Osteoblast (primary cell): ENCODE data around the gene EHBP1. TPM values are rescaled to one million over a fixed set of nuclear protein-coding genes. Genes with fewer than 3 reads are reported as not detected.
"Not testable (repeated sequence)": the region's sequence is repeated elsewhere in the genome, so short reads cannot be mapped to it uniquely, and the experiment has no call there.

Experiments
- DNase-seq: peaks from one replicate; pipeline ENCODE4 v3.0.0; 2011; ENCODE audit warnings: low spot score, mixed read lengths; ENCODE audit not compliant: insufficient read length; ENCODE audit errors: missing footprints
- H2AFZ ChIP-seq: 2 replicates; pipeline ENCODE4 v1.6.0; 2011; ENCODE audit warnings: mild to moderate bottlenecking, low read length
- H3K27ac ChIP-seq: 2 replicates; pipeline ENCODE4 v1.5.1; 2011; ENCODE audit warnings: mild to moderate bottlenecking, low read depth, low read length, moderate library complexity
- H3K27me3 ChIP-seq: 2 replicates; pipeline ENCODE4 v1.6.0; 2012; ENCODE audit warnings: mild to moderate bottlenecking, control low read depth, inconsistent platforms, low read length, moderate library complexity; ENCODE audit not compliant: insufficient read depth
- H3K36me3 ChIP-seq: 2 replicates; pipeline ENCODE4 v1.5.1; 2011; ENCODE audit warnings: mild to moderate bottlenecking, low read length, control low read depth, moderate library complexity; ENCODE audit not compliant: insufficient read depth
- H3K4me1 ChIP-seq: 2 replicates; pipeline ENCODE4 v1.5.1; 2011; ENCODE audit warnings: mild to moderate bottlenecking, low read length, control low read depth, moderate library complexity; ENCODE audit not compliant: insufficient read depth
- H3K4me2 ChIP-seq: 2 replicates; pipeline ENCODE4 v1.6.0; 2011; ENCODE audit warnings: mild to moderate bottlenecking, low read length; ENCODE audit not compliant: insufficient read depth
- H3K4me3 ChIP-seq: fragments of 200-600 bp; sonication (generic); 3 replicates; pipeline ENCODE4 v1.5.1; 2012; ENCODE audit warnings: mild to moderate bottlenecking, low read length, inconsistent platforms; ENCODE audit not compliant: insufficient read depth
- H3K79me2 ChIP-seq: 2 replicates; pipeline ENCODE4 v1.6.0; 2012; ENCODE audit warnings: mild to moderate bottlenecking, low read length, control low read depth, inconsistent platforms; ENCODE audit not compliant: insufficient read depth
- H3K9me3 ChIP-seq: 2 replicates; pipeline ENCODE4 v1.5.1; 2011; ENCODE audit warnings: low read depth, low read length, control low read depth
- H4K20me1 ChIP-seq: 2 replicates; pipeline ENCODE4 v1.6.0; 2012; ENCODE audit warnings: mild to moderate bottlenecking, low read length, control low read depth; ENCODE audit not compliant: insufficient read depth
- total RNA-seq: library from RNA; depleted of rRNA; stranded (reverse); fragments of >200 nt; gene quantifications from 2 replicates; pipeline ENCODE4 v1.2.3, GENCODE V29; 2012
- TF ChIP-seq, protein P1 (sequence below): IDR thresholded peaks from 2 replicates; pipeline ENCODE4 v1.5.1; 2011; ENCODE audit warnings: mild to moderate bottlenecking, low read depth, low read length, moderate library complexity; ENCODE audit errors: extremely low read depth

Gene EHBP1
- total RNA-seq, 1 donor, result 96.3 TPM

DNA sequence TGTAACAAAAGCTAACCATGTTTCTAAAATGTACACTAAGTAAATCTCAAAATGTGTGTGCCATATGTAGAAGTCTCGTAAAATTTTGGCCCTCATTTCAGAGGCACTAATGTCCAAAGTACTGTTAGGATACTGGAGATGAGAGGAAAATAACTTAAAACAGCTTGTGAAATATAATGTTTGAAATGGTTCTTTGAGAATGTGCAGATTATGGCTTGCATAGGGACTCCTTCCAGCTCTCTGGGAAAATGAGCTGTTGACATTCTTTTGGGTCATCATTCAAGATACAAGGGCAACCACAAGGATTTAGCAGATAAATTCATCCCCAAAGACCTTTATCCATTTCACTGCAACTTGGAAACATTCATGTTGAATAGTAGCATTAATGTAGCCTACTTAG, 307.0 kb downstream of the EHBP1 start:
- no peak overlapping the region for H3K27ac ChIP-seq
- no peak overlapping the region for H3K4me3 ChIP-seq
- H3K27me3 ChIP-seq, result no peaks in the 10 kb centered on the region
- H3K36me3 ChIP-seq, result peaks cover 15% of the 10 kb centered on the region
- no peaks in the 10 kb centered on the region for H4K20me1 ChIP-seq
- no peak overlapping the region for H2AFZ ChIP-seq
- TF ChIP-seq, protein P1, sequence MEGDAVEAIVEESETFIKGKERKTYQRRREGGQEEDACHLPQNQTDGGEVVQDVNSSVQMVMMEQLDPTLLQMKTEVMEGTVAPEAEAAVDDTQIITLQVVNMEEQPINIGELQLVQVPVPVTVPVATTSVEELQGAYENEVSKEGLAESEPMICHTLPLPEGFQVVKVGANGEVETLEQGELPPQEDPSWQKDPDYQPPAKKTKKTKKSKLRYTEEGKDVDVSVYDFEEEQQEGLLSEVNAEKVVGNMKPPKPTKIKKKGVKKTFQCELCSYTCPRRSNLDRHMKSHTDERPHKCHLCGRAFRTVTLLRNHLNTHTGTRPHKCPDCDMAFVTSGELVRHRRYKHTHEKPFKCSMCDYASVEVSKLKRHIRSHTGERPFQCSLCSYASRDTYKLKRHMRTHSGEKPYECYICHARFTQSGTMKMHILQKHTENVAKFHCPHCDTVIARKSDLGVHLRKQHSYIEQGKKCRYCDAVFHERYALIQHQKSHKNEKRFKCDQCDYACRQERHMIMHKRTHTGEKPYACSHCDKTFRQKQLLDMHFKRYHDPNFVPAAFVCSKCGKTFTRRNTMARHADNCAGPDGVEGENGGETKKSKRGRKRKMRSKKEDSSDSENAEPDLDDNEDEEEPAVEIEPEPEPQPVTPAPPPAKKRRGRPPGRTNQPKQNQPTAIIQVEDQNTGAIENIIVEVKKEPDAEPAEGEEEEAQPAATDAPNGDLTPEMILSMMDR, result no peak
- no peaks in the 10 kb centered on the region for H3K9me3 ChIP-seq
- H3K79me2 ChIP-seq, result no peaks in the 10 kb centered on the region
- no peak for DNase-seq
- H3K4me2 ChIP-seq, result no peak overlapping the region
- no peaks in the 10 kb centered on the region for H3K4me1 ChIP-seq

DNA sequence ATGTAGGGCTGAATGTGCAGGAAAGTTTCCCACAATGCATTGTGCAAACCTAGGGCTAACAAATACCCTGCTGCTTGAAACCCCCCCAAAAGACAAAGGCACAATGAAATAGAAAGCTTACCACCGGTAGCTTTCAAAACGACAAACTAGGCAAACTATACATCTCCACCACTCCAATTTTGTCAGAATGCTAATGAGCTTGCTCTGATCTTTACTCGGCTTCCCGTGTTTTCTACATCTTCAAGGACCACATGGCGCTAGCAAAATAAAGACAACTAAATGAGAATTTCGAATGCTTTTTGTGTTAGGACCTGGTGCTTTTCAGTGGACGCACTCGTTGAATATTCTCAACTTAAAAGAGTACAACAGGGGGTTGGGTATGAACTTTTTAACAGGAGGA, 307.9 kb downstream of the EHBP1 start:
- H3K27ac ChIP-seq, result no peak overlapping the region
- TF ChIP-seq, protein P1, result no peak
- H3K36me3 ChIP-seq, result peaks cover 15% of the 10 kb centered on the region
- H2AFZ ChIP-seq, result no peak overlapping the region
- H4K20me1 ChIP-seq, result no peaks in the 10 kb centered on the region
- no peak for DNase-seq
- H3K27me3 ChIP-seq, result no peaks in the 10 kb centered on the region
- H3K4me2 ChIP-seq, result no peak overlapping the region
- no peak overlapping the region for H3K4me3 ChIP-seq
- no peaks in the 10 kb centered on the region for H3K4me1 ChIP-seq
- no peaks in the 10 kb centered on the region for H3K79me2 ChIP-seq
- H3K9me3 ChIP-seq, result no peaks in the 10 kb centered on the region

DNA sequence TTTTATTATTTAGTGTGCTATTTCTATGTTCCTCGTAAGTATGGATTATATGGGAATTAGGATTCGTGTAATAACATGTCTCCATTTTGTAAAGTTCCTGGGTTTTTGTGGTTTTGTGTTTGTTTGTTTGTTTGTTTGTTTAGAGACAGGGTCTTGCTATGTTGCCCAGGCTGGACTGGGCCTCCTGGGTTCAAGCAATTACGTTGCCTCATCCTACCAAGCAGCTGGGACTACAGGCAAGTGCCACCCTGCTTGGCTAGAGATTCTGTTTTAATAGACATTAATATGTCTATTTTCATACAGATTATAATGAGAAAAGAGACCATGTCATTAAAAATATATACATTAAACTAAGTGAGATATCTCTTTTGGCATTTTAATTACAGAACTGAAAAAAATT, 309.9 kb downstream of the EHBP1 start:
- H3K36me3 ChIP-seq, result peaks cover 15% of the 10 kb centered on the region

DNA sequence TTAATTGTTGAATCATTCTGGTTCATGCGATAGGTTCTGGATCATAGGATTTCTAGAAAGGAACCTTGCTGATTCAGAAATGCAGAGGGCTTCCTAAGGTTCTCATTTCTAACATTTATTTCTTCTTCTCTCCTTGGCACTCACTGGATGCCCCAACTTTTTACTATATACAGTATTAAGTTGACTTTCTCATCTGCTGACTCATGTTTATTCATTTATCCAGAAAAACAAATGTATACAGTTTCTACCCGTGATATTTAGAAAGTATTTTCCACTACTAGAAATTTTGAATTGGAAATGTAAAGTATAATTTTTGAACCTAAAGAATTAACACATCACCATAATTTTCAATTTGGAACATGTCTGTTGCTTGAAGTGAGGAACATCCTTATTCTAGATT, 312.9 kb downstream of the EHBP1 start:
- Histone ChIP-seq H3K4me1 (no peaks in the 10 kb centered on the region), H3K9me3 (no peaks in the 10 kb centered on the region), H3K79me2 (no peaks in the 10 kb centered on the region), H4K20me1 (no peaks in the 10 kb centered on the region), H2AFZ (no peak overlapping the region), H3K4me2 (no peak overlapping the region), H3K4me3 (no peak overlapping the region), H3K27ac (no peak overlapping the region), H3K36me3 (peaks cover 7% of the 10 kb centered on the region), H3K27me3 (no peaks in the 10 kb centered on the region)
- TF ChIP-seq, protein P1, result no peak
- no peak for DNase-seq

More for the DNA sequence above, 309.9 kb downstream of the EHBP1 start:
- DNase-seq, result no peak
- Histone ChIP-seq H3K27me3 (no peaks in the 10 kb centered on the region), H3K9me3 (no peaks in the 10 kb centered on the region), H4K20me1 (no peaks in the 10 kb centered on the region), H2AFZ (no peak overlapping the region), H3K27ac (no peak overlapping the region), H3K4me3 (no peak overlapping the region), H3K79me2 (no peaks in the 10 kb centered on the region), H3K4me2 (no peak overlapping the region), H3K4me1 (no peaks in the 10 kb centered on the region)
- TF ChIP-seq, protein P1, result no peak

DNA sequence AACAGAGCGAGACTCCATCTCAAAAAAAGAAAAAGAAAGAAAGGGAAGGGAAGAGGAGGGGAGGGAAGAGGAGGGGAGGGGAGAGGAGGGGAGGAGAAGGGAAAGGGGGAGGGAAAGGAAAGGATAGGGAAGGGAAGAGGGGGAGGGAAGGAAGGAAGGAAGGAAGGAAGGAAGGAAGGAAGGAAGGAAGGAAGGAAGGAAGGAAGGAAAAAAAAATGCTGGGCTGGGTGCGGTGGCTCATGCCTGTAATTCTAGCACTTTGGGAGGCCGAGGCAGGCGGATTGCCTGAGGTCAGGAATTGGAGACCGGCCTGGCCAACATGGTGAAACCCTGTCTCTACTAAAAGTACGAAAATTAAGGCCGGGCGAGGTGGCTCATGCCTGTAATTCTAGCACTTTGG, 314.2 kb downstream of the EHBP1 start:
- H3K27me3 ChIP-seq, H3K4me3 ChIP-seq, DNase-seq, H3K79me2 ChIP-seq, H3K4me2 ChIP-seq, H3K36me3 ChIP-seq, H2AFZ ChIP-seq, H3K9me3 ChIP-seq, H3K27ac ChIP-seq, H3K4me1 ChIP-seq, H4K20me1 ChIP-seq: not testable (repeated sequence)
